Medulla oblongata (tissue), 1 donor: ENCODE data around the gene RIMKLB.
"Not testable (repeated sequence)": the region's sequence is repeated elsewhere in the genome, so short reads cannot be mapped to it uniquely, and the experiment has no call there.

ENCODE experiments used
- DNase-seq: peaks from one replicate; pipeline ENCODE4 v3.0.0-alpha.2; 2015; ENCODE audit errors: extremely low spot score

The RIMKLB gene

GRCh38 chr12:8692573-8692972 is 5.2 kb upstream of the RIMKLB start:
- DNase-seq: peak; percentile 90

- no peak for DNase-seq
Observed at GRCh38 chr12:8695116-8695515, 2.7 kb upstream of the RIMKLB start.

- DNase-seq: peak; percentile 25
Observed at GRCh38 chr12:8696442-8697090, 1.2 kb upstream of the RIMKLB start.

GRCh38 chr12:8697120-8697475 is 693 bp upstream of the RIMKLB start:
- peak; percentile 54 for DNase-seq

- peak; percentile 43 for DNase-seq
Observed at GRCh38 chr12:8698132-8698851, 501 bp downstream of the RIMKLB start.

GRCh38 chr12:8698879-8699278 is 1.1 kb downstream of the RIMKLB start:
- no peak for DNase-seq

GRCh38 chr12:8699714-8700113 is 1.9 kb downstream of the RIMKLB start:
- DNase-seq: no peak

GRCh38 chr12:8701046-8701660 is 3.4 kb downstream of the RIMKLB start:
- no peak for DNase-seq

- no peak for DNase-seq
Observed at GRCh38 chr12:8702159-8702558, 4.4 kb downstream of the RIMKLB start.

GRCh38 chr12:8709124-8709830 is 11.5 kb downstream of the RIMKLB start:
- no peak for DNase-seq

- DNase-seq: no peak
Observed at GRCh38 chr12:8712572-8712971, 14.8 kb downstream of the RIMKLB start.

GRCh38 chr12:8722286-8722800 is 24.6 kb downstream of the RIMKLB start:
- DNase-seq: no peak

- DNase-seq: no peak
Observed at GRCh38 chr12:8734873-8735381, 37.1 kb downstream of the RIMKLB start.

- DNase-seq: no peak
Observed at GRCh38 chr12:8742501-8742900, 44.7 kb downstream of the RIMKLB start.

- DNase-seq: not testable (repeated sequence)
Observed at GRCh38 chr12:8743121-8743520, 45.3 kb downstream of the RIMKLB start.

GRCh38 chr12:8745631-8746030 is 47.8 kb downstream of the RIMKLB start:
- DNase-seq: not testable (repeated sequence)

GRCh38 chr12:8746046-8746445 is 48.3 kb downstream of the RIMKLB start:
- no peak for DNase-seq

- DNase-seq: not testable (repeated sequence)
Observed at GRCh38 chr12:8760076-8760475, 62.3 kb downstream of the RIMKLB start.

- not testable (repeated sequence) for DNase-seq
Observed at GRCh38 chr12:8762701-8763100, 64.9 kb downstream of the RIMKLB start.

GRCh38 chr12:8766121-8766520 is 68.3 kb downstream of the RIMKLB start:
- DNase-seq: not testable (repeated sequence)

GRCh38 chr12:8770499-8770898 is 72.7 kb downstream of the RIMKLB start:
- DNase-seq: no peak

GRCh38 chr12:8771072-8771471 is 73.3 kb downstream of the RIMKLB start:
- DNase-seq: no peak
